Liver (tissue), 9 donors: ENCODE data around the gene MACROD1. TPM values are rescaled to one million over a fixed set of nuclear protein-coding genes. Genes with fewer than 3 reads are reported as not detected.

Experiments used
- DNase-seq: peaks from one replicate; pipeline ENCODE4 v3.0.0-alpha.2; 2017; ENCODE audit warnings: low spot score
- H3K27ac ChIP-seq, 2 donors: one replicate each; pipeline ENCODE4 v1.7.0; 2013; ENCODE audit warnings: inconsistent platforms in 2 of 2, low read length in 2 of 2, control low read depth in 1 of 2, low read depth in 1 of 2, mild to moderate bottlenecking in 1 of 2
- H3K27me3 ChIP-seq, 4 donors: one replicate each; pipeline versions ENCODE4 v1.6.1 to v1.7.0; 2013; ENCODE audit warnings: low read length in 3 of 4, inconsistent platforms in 1 of 4, mild to moderate bottlenecking in 1 of 4, moderate library complexity in 1 of 4; ENCODE audit not compliant: control insufficient read depth in 4 of 4, insufficient read depth in 4 of 4
- H3K36me3 ChIP-seq, 4 donors: one replicate each; pipeline versions ENCODE4 v1.6.1 to v1.7.0; 2013; ENCODE audit warnings: low read length in 3 of 4, mild to moderate bottlenecking in 3 of 4, low read depth in 1 of 4, moderate library complexity in 1 of 4; ENCODE audit not compliant: control insufficient read depth in 4 of 4, insufficient read depth in 3 of 4
- H3K4me1 ChIP-seq, 4 donors: one replicate each; pipeline versions ENCODE4 v1.6.1 to v1.7.0; 2013; ENCODE audit warnings: low read length in 3 of 4, mild to moderate bottlenecking in 3 of 4, moderate library complexity in 1 of 4; ENCODE audit not compliant: control insufficient read depth in 4 of 4, insufficient read depth in 4 of 4
- H3K4me3 ChIP-seq, 3 donors: one replicate each; pipeline versions ENCODE4 v1.6.1 to v1.7.0; 2013; ENCODE audit warnings: low read length in 3 of 3, control low read depth in 1 of 3, low read depth in 1 of 3, mild to moderate bottlenecking in 1 of 3
- H3K9ac ChIP-seq, 2 donors: one replicate each; pipeline ENCODE4 v1.7.0; 2013; ENCODE audit warnings: low read length in 2 of 2, mild to moderate bottlenecking in 2 of 2, moderate library complexity in 2 of 2, control low read depth in 1 of 2, low read depth in 1 of 2
- H3K9me3 ChIP-seq, 4 donors: one replicate each; pipeline versions ENCODE4 v1.6.1 to v1.7.0; 2013; ENCODE audit warnings: low read length in 3 of 4; ENCODE audit not compliant: control insufficient read depth in 4 of 4
- EGR1 ChIP-seq, 2 donors: IDR thresholded peaks; 2 replicates each; pipeline ENCODE4 v1.6.1; 2016 to 2018; ENCODE audit warnings: antibody characterized with exemption in 2 of 2, low read depth in 2 of 2
- FOXA1 ChIP-seq: IDR thresholded peaks from 2 replicates; pipeline ENCODE4 v1.6.1; 2016; ENCODE audit warnings: antibody characterized with exemption
- FOXA2 ChIP-seq: IDR thresholded peaks from 2 replicates; pipeline ENCODE4 v1.6.1; 2016; ENCODE audit warnings: antibody characterized with exemption
- GABPA ChIP-seq, 2 donors: IDR thresholded peaks in 1 of 2; conservative IDR thresholded peaks in 1 of 2; 2 replicates each; pipeline ENCODE4 v1.6.1; 2016; ENCODE audit warnings: antibody characterized with exemption in 2 of 2, mild to moderate bottlenecking in 1 of 2, moderate library complexity in 1 of 2
- HNF4A ChIP-seq, 2 donors: conservative IDR thresholded peaks; 2 replicates each; pipeline ENCODE4 v1.6.1; 2016; ENCODE audit warnings: antibody characterized with exemption in 2 of 2, mild to moderate bottlenecking in 2 of 2
- HNF4G ChIP-seq: IDR thresholded peaks from 2 replicates; pipeline ENCODE4 v1.6.1; 2016; ENCODE audit warnings: antibody characterized with exemption
- JUND ChIP-seq, 2 donors: IDR thresholded peaks; 2 replicates each; pipeline ENCODE4 v1.6.1; 2016; ENCODE audit warnings: antibody characterized with exemption in 2 of 2
- NR2F2 ChIP-seq: IDR thresholded peaks from 2 replicates; pipeline ENCODE4 v1.6.1; 2016; ENCODE audit warnings: antibody characterized with exemption
- RAD21 ChIP-seq, 2 donors: IDR thresholded peaks; 2 replicates each; pipeline ENCODE4 v1.6.1; 2016; ENCODE audit warnings: antibody characterized with exemption in 2 of 2, mild to moderate bottlenecking in 2 of 2
- RXRA ChIP-seq, 2 donors: IDR thresholded peaks; 2 replicates each; pipeline ENCODE4 v1.6.1; 2017 to 2018; ENCODE audit warnings: antibody characterized with exemption in 2 of 2, mild to moderate bottlenecking in 1 of 2
- SP1 ChIP-seq: IDR thresholded peaks from 2 replicates; pipeline ENCODE4 v1.6.1; 2018; ENCODE audit warnings: antibody characterized with exemption, mild to moderate bottlenecking
- TAF1 ChIP-seq: conservative IDR thresholded peaks from 2 replicates; pipeline ENCODE4 v1.6.1; 2016; ENCODE audit warnings: antibody characterized with exemption, mild to moderate bottlenecking
- YY1 ChIP-seq: IDR thresholded peaks from 2 replicates; pipeline ENCODE4 v1.6.1; 2016; ENCODE audit warnings: antibody characterized with exemption, mild to moderate bottlenecking
- WGBS: extraction: QIAGEN DNeasy Blood & Tissue Kit; methylation state at CpG from one replicate; pipeline ENCODE4 v1.1.7; 2013; 5-methylcytosine and 5-hydroxymethylcytosine counted together
- polyA plus RNA-seq, 2 donors: library from polyadenylated mRNA; stranded (reverse) in 1 of 2; unstranded in 1 of 2; fragments of 200-250 nt in 1 of 2; fragments of >200 nt in 1 of 2; fragmentation: Nextera tagmentation in 1 of 2; extraction: Ambion mirVana in 1 of 2; gene quantifications; one replicate each; pipeline versions ENCODE4 v1.2.1 to v1.2.3, GENCODE V29; 2013 to 2015
- total RNA-seq, 2 donors: library from RNA; depleted of rRNA; stranded (reverse); fragments of >200 nt; gene quantifications; one replicate each; pipeline ENCODE4 v1.2.3, GENCODE V29; 2014
- TF ChIP-seq, protein P1 (sequence below): IDR thresholded peaks from 2 replicates; pipeline ENCODE4 v1.6.1; 2016; ENCODE audit warnings: antibody characterized with exemption
- TF ChIP-seq, protein P2 (sequence below): fragments of 150-350 bp; IDR thresholded peaks from 2 replicates; pipeline ENCODE4 v1.5.1; 2017; ENCODE audit warnings: improper control_type of control experiment, low read depth, low read length; ENCODE audit not compliant: missing input control
- TF ChIP-seq, protein P3 (sequence below): IDR thresholded peaks from 2 replicates; pipeline ENCODE4 v1.6.1; 2016; ENCODE audit warnings: antibody characterized with exemption
- TF ChIP-seq, protein P4 (sequence below): IDR thresholded peaks from 2 replicates; pipeline ENCODE4 v1.6.1; 2016; ENCODE audit warnings: antibody characterized with exemption, mild to moderate bottlenecking
- TF ChIP-seq, protein P5 (sequence below): IDR thresholded peaks from 2 replicates; pipeline ENCODE4 v1.6.1; 2016; ENCODE audit warnings: antibody characterized with exemption
- donor health status: healthy.
- donor health status: healthy.
- donor health status: healthy.
- donor health status: healthy.
- donor health status: healthy.

MACROD1 gene
- total and polyA plus RNA-seq, 4 donors, result 8.9 to 25.9 (median 13.1) TPM

DNA sequence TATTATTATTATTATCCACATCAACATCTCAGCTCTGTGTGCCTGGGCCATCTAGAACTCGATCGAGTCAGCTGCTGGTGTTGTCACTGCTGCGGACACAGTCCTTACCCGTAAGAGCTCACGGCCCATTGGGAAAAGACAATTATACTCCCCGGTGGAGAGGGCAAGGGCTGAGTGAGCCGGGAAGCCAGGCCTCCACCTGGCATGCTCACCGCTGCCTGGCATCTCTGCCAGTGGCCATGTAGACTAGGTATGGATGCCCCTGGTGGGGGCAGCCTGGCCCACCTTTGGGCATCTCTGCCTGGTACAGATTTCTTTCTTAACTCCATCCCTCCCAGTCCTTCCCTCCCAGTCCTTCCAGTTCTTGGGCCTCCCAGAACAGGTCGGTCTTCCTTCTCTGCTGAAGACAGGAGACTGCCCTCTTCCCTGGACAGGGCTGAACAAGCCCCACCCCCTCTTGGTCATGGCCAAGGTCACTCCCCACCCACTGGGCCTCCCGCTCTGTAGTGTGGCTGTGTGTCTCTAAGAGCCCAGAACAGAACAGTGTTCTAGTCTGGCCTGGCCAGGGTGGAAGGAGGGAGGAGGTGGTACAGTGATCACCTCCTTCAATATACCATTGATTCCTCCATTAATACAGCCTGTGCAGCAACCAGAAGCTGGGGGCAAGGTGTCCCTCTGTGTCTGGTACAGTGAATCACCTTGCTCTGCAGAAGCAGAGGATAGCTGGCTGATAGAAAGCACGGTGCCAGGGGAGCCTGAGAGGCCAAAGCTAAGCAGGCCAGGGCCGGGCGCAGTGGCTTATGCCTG is 72.5 kb downstream of the MACROD1 start:
- no peaks in the 10 kb centered on the region for H3K36me3 ChIP-seq
- 83% methylated on average over 13 of the region's 13 CpGs for WGBS
- DNase-seq, result no peak
- peaks cover 6 to 33% (median 23%) of the 10 kb centered on the region in 4 donors for H3K4me1 ChIP-seq
- H3K27ac ChIP-seq, result no peak overlapping the region
- no peak overlapping the region for H3K4me3 ChIP-seq
- no peak overlapping the region for H3K9ac ChIP-seq
- TF ChIP-seq RAD21 (IDR thresholded peaks at IDR 0.05) (no peak), EGR1 (IDR thresholded peaks at IDR 0.05; ENCODE audit: low read depth in 2 of 2) (no peak), HNF4G (no peak), GABPA (IDR thresholded peaks at IDR 0.05 in 1 of 2, conservative IDR thresholded peaks at IDR 0.05 in 1 of 2) (no peak), FOXA1 (no peak), SP1 (no peak), HNF4A (conservative IDR thresholded peaks at IDR 0.05) (no peak), NR2F2 (no peak), RXRA (IDR thresholded peaks at IDR 0.05) (no peak), FOXA2 (no peak), YY1 (no peak), TAF1 (no peak), JUND (IDR thresholded peaks at IDR 0.05) (no peak)
- TF ChIP-seq, protein P1, sequence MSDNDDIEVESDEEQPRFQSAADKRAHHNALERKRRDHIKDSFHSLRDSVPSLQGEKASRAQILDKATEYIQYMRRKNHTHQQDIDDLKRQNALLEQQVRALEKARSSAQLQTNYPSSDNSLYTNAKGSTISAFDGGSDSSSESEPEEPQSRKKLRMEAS, result no peak
- TF ChIP-seq, protein P2, sequence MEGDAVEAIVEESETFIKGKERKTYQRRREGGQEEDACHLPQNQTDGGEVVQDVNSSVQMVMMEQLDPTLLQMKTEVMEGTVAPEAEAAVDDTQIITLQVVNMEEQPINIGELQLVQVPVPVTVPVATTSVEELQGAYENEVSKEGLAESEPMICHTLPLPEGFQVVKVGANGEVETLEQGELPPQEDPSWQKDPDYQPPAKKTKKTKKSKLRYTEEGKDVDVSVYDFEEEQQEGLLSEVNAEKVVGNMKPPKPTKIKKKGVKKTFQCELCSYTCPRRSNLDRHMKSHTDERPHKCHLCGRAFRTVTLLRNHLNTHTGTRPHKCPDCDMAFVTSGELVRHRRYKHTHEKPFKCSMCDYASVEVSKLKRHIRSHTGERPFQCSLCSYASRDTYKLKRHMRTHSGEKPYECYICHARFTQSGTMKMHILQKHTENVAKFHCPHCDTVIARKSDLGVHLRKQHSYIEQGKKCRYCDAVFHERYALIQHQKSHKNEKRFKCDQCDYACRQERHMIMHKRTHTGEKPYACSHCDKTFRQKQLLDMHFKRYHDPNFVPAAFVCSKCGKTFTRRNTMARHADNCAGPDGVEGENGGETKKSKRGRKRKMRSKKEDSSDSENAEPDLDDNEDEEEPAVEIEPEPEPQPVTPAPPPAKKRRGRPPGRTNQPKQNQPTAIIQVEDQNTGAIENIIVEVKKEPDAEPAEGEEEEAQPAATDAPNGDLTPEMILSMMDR, result no peak
- TF ChIP-seq, protein P3, sequence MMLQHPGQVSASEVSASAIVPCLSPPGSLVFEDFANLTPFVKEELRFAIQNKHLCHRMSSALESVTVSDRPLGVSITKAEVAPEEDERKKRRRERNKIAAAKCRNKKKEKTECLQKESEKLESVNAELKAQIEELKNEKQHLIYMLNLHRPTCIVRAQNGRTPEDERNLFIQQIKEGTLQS, result no peak
- TF ChIP-seq, protein P4, sequence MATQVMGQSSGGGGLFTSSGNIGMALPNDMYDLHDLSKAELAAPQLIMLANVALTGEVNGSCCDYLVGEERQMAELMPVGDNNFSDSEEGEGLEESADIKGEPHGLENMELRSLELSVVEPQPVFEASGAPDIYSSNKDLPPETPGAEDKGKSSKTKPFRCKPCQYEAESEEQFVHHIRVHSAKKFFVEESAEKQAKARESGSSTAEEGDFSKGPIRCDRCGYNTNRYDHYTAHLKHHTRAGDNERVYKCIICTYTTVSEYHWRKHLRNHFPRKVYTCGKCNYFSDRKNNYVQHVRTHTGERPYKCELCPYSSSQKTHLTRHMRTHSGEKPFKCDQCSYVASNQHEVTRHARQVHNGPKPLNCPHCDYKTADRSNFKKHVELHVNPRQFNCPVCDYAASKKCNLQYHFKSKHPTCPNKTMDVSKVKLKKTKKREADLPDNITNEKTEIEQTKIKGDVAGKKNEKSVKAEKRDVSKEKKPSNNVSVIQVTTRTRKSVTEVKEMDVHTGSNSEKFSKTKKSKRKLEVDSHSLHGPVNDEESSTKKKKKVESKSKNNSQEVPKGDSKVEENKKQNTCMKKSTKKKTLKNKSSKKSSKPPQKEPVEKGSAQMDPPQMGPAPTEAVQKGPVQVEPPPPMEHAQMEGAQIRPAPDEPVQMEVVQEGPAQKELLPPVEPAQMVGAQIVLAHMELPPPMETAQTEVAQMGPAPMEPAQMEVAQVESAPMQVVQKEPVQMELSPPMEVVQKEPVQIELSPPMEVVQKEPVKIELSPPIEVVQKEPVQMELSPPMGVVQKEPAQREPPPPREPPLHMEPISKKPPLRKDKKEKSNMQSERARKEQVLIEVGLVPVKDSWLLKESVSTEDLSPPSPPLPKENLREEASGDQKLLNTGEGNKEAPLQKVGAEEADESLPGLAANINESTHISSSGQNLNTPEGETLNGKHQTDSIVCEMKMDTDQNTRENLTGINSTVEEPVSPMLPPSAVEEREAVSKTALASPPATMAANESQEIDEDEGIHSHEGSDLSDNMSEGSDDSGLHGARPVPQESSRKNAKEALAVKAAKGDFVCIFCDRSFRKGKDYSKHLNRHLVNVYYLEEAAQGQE, result no peak
- TF ChIP-seq, protein P5, sequence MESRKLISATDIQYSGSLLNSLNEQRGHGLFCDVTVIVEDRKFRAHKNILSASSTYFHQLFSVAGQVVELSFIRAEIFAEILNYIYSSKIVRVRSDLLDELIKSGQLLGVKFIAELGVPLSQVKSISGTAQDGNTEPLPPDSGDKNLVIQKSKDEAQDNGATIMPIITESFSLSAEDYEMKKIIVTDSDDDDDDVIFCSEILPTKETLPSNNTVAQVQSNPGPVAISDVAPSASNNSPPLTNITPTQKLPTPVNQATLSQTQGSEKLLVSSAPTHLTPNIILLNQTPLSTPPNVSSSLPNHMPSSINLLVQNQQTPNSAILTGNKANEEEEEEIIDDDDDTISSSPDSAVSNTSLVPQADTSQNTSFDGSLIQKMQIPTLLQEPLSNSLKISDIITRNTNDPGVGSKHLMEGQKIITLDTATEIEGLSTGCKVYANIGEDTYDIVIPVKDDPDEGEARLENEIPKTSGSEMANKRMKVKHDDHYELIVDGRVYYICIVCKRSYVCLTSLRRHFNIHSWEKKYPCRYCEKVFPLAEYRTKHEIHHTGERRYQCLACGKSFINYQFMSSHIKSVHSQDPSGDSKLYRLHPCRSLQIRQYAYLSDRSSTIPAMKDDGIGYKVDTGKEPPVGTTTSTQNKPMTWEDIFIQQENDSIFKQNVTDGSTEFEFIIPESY, result no peak
- no peaks in the 10 kb centered on the region for H3K9me3 ChIP-seq
- H3K27me3 ChIP-seq, result no peaks in the 10 kb centered on the region
